Measurements from ENCODE around the gene GSC2. TPM values are rescaled to one million over a fixed set of nuclear protein-coding genes. Genes with fewer than 3 reads are reported as not detected.

Gene GSC2
- total and polyA plus RNA-seq, 4 donors, result not detected

- Histone ChIP-seq H3K4me3 (ENCODE audit: low read depth in 1 of 3, low read length in 3 of 3) (no peak overlapping the region), H3K9ac (ENCODE audit: low read depth in 1 of 2, low read length in 2 of 2) (no peak overlapping the region), H3K36me3 (ENCODE audit: control insufficient read depth in 4 of 4, insufficient read depth in 3 of 4, low read depth in 1 of 4, low read length in 3 of 4) (no peaks in the 10 kb centered on the region), H3K27me3 (ENCODE audit: control insufficient read depth in 4 of 4, insufficient read depth in 4 of 4, low read length in 3 of 4) (no peaks in the 10 kb centered on the region), H3K27ac (ENCODE audit: low read depth in 1 of 2, low read length in 2 of 2) (no peak overlapping the region), H3K9me3 (ENCODE audit: control insufficient read depth in 4 of 4, low read length in 3 of 4) (no peaks in the 10 kb centered on the region), H3K4me1 (ENCODE audit: control insufficient read depth in 4 of 4, insufficient read depth in 4 of 4, low read length in 3 of 4) (peaks cover 8 to 38% (median 26%) of the 10 kb centered on the region in 4 donors)
- 89% methylated on average over 11 of the region's 11 CpGs for WGBS
- TF ChIP-seq FOXA2 (IDR thresholded peaks at IDR 0.05) (no peak), FOXA1 (IDR thresholded peaks at IDR 0.05) (no peak), HNF4A (conservative IDR thresholded peaks at IDR 0.05) (no peak), HNF4G (IDR thresholded peaks at IDR 0.05) (no peak), YY1 (IDR thresholded peaks at IDR 0.05) (no peak), TAF1 (conservative IDR thresholded peaks at IDR 0.05) (no peak), NR2F2 (IDR thresholded peaks at IDR 0.05) (no peak)
- TF ChIP-seq, protein P1, sequence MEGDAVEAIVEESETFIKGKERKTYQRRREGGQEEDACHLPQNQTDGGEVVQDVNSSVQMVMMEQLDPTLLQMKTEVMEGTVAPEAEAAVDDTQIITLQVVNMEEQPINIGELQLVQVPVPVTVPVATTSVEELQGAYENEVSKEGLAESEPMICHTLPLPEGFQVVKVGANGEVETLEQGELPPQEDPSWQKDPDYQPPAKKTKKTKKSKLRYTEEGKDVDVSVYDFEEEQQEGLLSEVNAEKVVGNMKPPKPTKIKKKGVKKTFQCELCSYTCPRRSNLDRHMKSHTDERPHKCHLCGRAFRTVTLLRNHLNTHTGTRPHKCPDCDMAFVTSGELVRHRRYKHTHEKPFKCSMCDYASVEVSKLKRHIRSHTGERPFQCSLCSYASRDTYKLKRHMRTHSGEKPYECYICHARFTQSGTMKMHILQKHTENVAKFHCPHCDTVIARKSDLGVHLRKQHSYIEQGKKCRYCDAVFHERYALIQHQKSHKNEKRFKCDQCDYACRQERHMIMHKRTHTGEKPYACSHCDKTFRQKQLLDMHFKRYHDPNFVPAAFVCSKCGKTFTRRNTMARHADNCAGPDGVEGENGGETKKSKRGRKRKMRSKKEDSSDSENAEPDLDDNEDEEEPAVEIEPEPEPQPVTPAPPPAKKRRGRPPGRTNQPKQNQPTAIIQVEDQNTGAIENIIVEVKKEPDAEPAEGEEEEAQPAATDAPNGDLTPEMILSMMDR (IDR thresholded peaks at IDR 0.05; ENCODE audit: low read depth, low read length, missing input control), result no peak
- TF ChIP-seq, protein P2, sequence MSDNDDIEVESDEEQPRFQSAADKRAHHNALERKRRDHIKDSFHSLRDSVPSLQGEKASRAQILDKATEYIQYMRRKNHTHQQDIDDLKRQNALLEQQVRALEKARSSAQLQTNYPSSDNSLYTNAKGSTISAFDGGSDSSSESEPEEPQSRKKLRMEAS (IDR thresholded peaks at IDR 0.05), result no peak
- DNase-seq (ENCODE audit: low spot score), result peak; percentile 31
These were observed 30.8 kb upstream of the GSC2 start for GRCh38 chr22:19180740-19181410.

- Histone ChIP-seq H3K27me3 (ENCODE audit: control insufficient read depth in 4 of 4, insufficient read depth in 4 of 4, low read length in 3 of 4) (no peaks in the 10 kb centered on the region), H3K4me3 (ENCODE audit: low read depth in 1 of 3, low read length in 3 of 3) (no peak overlapping the region), H3K4me1 (ENCODE audit: control insufficient read depth in 4 of 4, insufficient read depth in 4 of 4, low read length in 3 of 4) (peaks cover 8 to 44% (median 32%) of the 10 kb centered on the region in 4 donors), H3K27ac (ENCODE audit: low read depth in 1 of 2, low read length in 2 of 2) (no peak overlapping the region), H3K9me3 (ENCODE audit: control insufficient read depth in 4 of 4, low read length in 3 of 4) (no peaks in the 10 kb centered on the region), H3K9ac (ENCODE audit: low read depth in 1 of 2, low read length in 2 of 2) (no peak overlapping the region), H3K36me3 (ENCODE audit: control insufficient read depth in 4 of 4, insufficient read depth in 3 of 4, low read depth in 1 of 4, low read length in 3 of 4) (no peaks in the 10 kb centered on the region)
- peak; percentile 30 for DNase-seq (ENCODE audit: low spot score)
- TF ChIP-seq, protein P3, sequence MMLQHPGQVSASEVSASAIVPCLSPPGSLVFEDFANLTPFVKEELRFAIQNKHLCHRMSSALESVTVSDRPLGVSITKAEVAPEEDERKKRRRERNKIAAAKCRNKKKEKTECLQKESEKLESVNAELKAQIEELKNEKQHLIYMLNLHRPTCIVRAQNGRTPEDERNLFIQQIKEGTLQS (IDR thresholded peaks at IDR 0.05), result no peak
- TF ChIP-seq FOXA2 (IDR thresholded peaks at IDR 0.05) (no peak), EGR1 (IDR thresholded peaks at IDR 0.05; ENCODE audit: low read depth in 2 of 2) (no peak), TAF1 (conservative IDR thresholded peaks at IDR 0.05) (no peak), ZBTB33 (IDR thresholded peaks at IDR 0.05) (no peak), GABPA (IDR thresholded peaks at IDR 0.05 in 1 of 2, conservative IDR thresholded peaks at IDR 0.05 in 1 of 2) (no peak), NR2F2 (IDR thresholded peaks at IDR 0.05) (no peak), RXRA (IDR thresholded peaks at IDR 0.05) (no peak), YY1 (IDR thresholded peaks at IDR 0.05) (no peak), REST (IDR thresholded peaks at IDR 0.05) (no peak), RAD21 (IDR thresholded peaks at IDR 0.05) (no peak), JUND (IDR thresholded peaks at IDR 0.05) (no peak), FOXA1 (IDR thresholded peaks at IDR 0.05) (no peak)
- TF ChIP-seq, protein P1 (IDR thresholded peaks at IDR 0.05; ENCODE audit: low read depth, low read length, missing input control), result no peak
- TF ChIP-seq, protein P2 (IDR thresholded peaks at IDR 0.05), result no peak
- 89% methylated on average over 9 of the region's 9 CpGs for WGBS
These were observed 30.1 kb upstream of the GSC2 start for GRCh38 chr22:19180234-19180633.

Data from liver (tissue), 9 donors.